Hepatocyte (in vitro differentiated cells): Measurements from ENCODE around the gene IRF3.

ENCODE experiments used
- CTCF ChIP-seq: fragments of 200-600 bp; sonication (generic); IDR thresholded peaks from 2 replicates; pipeline ENCODE4 v1.5.1; 2016; ENCODE audit warnings: antibody characterized with exemption, mild to moderate bottlenecking; ENCODE audit not compliant: poor library complexity
- EZH2 ChIP-seq: fragments of 200-600 bp; sonication (generic); IDR thresholded peaks from 2 replicates; pipeline ENCODE4 v1.6.1; 2016; ENCODE audit warnings: antibody characterized with exemption, mild to moderate bottlenecking, borderline replicate concordance

GRCh38 chr19:49669516-49669915 lies 3.9 kb upstream of the IRF3 start:
- TF ChIP-seq EZH2: no peak
- TF ChIP-seq CTCF: no peak
